ENCODE results near the gene NEDD4L. TPM values are rescaled to one million over a fixed set of nuclear protein-coding genes. Genes with fewer than 3 reads are reported as not detected.

Gene NEDD4L
- total and polyA plus RNA-seq, 2 donors (not counting 1 experiment from before 2014, with no cell fraction given): 10.3 to 25.7 TPM

- intact Hi-C loops (cut with micrococcal nuclease): no loop called here
Observed at GRCh38 chr18:58389745-58390144, 345.7 kb downstream of the NEDD4L start.

GRCh38 chr18:58390399-58390798, 346.4 kb downstream of the NEDD4L start:
- ChIA-PET CTCF (no interaction called here), POLR2A (no interaction called here)
- TF ChIP-seq, protein P1, sequence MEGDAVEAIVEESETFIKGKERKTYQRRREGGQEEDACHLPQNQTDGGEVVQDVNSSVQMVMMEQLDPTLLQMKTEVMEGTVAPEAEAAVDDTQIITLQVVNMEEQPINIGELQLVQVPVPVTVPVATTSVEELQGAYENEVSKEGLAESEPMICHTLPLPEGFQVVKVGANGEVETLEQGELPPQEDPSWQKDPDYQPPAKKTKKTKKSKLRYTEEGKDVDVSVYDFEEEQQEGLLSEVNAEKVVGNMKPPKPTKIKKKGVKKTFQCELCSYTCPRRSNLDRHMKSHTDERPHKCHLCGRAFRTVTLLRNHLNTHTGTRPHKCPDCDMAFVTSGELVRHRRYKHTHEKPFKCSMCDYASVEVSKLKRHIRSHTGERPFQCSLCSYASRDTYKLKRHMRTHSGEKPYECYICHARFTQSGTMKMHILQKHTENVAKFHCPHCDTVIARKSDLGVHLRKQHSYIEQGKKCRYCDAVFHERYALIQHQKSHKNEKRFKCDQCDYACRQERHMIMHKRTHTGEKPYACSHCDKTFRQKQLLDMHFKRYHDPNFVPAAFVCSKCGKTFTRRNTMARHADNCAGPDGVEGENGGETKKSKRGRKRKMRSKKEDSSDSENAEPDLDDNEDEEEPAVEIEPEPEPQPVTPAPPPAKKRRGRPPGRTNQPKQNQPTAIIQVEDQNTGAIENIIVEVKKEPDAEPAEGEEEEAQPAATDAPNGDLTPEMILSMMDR (IDR thresholded peaks at IDR 0.05): no peak
- no peak for TF ChIP-seq EZH2 (IDR thresholded peaks at IDR 0.05; ENCODE audit: borderline replicate concordance, insufficient read depth, low read depth, low read length, poor library complexity, severe bottlenecking)
- ATAC-seq (ENCODE audit: low read depth) (no peak), DNase-seq (no peak)
- H2AFZ ChIP-seq (ENCODE audit: insufficient read depth, low read depth, low read length, poor library complexity, severe bottlenecking): no peak overlapping the region
- Mint-ChIP-seq H3K4me1 (no peaks in the 10 kb centered on the region), H3K9me3 (ENCODE audit: insufficient read depth) (no peaks in the 10 kb centered on the region), H3K27me3 (no peaks in the 10 kb centered on the region), H3K4me3 (no peak overlapping the region), H3K27ac (no peak overlapping the region)
- no peak overlapping the region for H3K27ac ChIP-seq (ENCODE audit: low read length in 2 of 2)
- intact Hi-C loops (cut with micrococcal nuclease): no loop called here
- H3K9ac ChIP-seq (ENCODE audit: low read length): no peak overlapping the region
- no peak overlapping the region for H3K4me3 ChIP-seq (ENCODE audit: control extremely low read depth in 1 of 5, extremely low read depth in 1 of 5, insufficient read depth in 1 of 5, low read depth in 2 of 5, low read length in 4 of 5)
- 98% methylated on average over 9 of the region's 9 CpGs for WGBS (ENCODE audit: insufficient coverage)
- no peaks in the 10 kb centered on the region for H3K79me2 ChIP-seq (ENCODE audit: control insufficient read depth, insufficient read depth, low read length)
- H4K20me1 ChIP-seq (ENCODE audit: control insufficient read depth, insufficient read depth, low read length, poor library complexity, severe bottlenecking): no peaks in the 10 kb centered on the region
- no peaks in the 10 kb centered on the region for H3K9me3 ChIP-seq (ENCODE audit: control extremely low read depth in 1 of 3, control insufficient read depth in 2 of 3, insufficient read depth in 1 of 3, low read length in 2 of 3)
- H3K4me1 ChIP-seq (ENCODE audit: control insufficient read depth in 2 of 2, insufficient read depth in 2 of 2, low read length in 2 of 2): no peaks in the 10 kb centered on the region
- H3K36me3 ChIP-seq (replicated peaks in 1 of 2; ENCODE audit: control extremely low read depth in 1 of 2, control insufficient read depth in 1 of 2, extremely low read depth in 1 of 2, insufficient read depth in 2 of 2, low read length in 1 of 2): peaks cover 0 to 12% of the 10 kb centered on the region in 2 experiments
- no peaks in the 10 kb centered on the region for H3K27me3 ChIP-seq (replicated peaks in 1 of 4; ENCODE audit: control extremely low read depth in 1 of 4, control insufficient read depth in 3 of 4, insufficient read depth in 4 of 4, low read length in 3 of 4)
- H3K4me2 ChIP-seq (replicated peaks; ENCODE audit: low read depth, low read length, poor library complexity, severe bottlenecking): no peak overlapping the region

More at GRCh38 chr18:58389745-58390144, 345.7 kb downstream of the NEDD4L start:
- Histone ChIP-seq H3K79me2 (ENCODE audit: control insufficient read depth, insufficient read depth, low read length) (no peaks in the 10 kb centered on the region), H4K20me1 (ENCODE audit: control insufficient read depth, insufficient read depth, low read length, poor library complexity, severe bottlenecking) (no peaks in the 10 kb centered on the region), H3K4me2 (replicated peaks; ENCODE audit: low read depth, low read length, poor library complexity, severe bottlenecking) (no peak overlapping the region), H3K9ac (ENCODE audit: low read length) (no peak overlapping the region), H3K4me1 (ENCODE audit: control insufficient read depth in 2 of 2, insufficient read depth in 2 of 2, low read length in 2 of 2) (no peaks in the 10 kb centered on the region), H3K36me3 (replicated peaks in 1 of 2; ENCODE audit: control extremely low read depth in 1 of 2, control insufficient read depth in 1 of 2, extremely low read depth in 1 of 2, insufficient read depth in 2 of 2, low read length in 1 of 2) (peaks cover 0 to 12% of the 10 kb centered on the region in 2 experiments), H3K27ac (ENCODE audit: low read length in 2 of 2) (no peak overlapping the region), H2AFZ (ENCODE audit: insufficient read depth, low read depth, low read length, poor library complexity, severe bottlenecking) (no peak overlapping the region), H3K9me3 (ENCODE audit: control extremely low read depth in 1 of 3, control insufficient read depth in 2 of 3, insufficient read depth in 1 of 3, low read length in 2 of 3) (no peaks in the 10 kb centered on the region), H3K4me3 (ENCODE audit: control extremely low read depth in 1 of 5, extremely low read depth in 1 of 5, insufficient read depth in 1 of 5, low read depth in 2 of 5, low read length in 4 of 5) (no peak overlapping the region), H3K27me3 (replicated peaks in 1 of 4; ENCODE audit: control extremely low read depth in 1 of 4, control insufficient read depth in 3 of 4, insufficient read depth in 4 of 4, low read length in 3 of 4) (no peaks in the 10 kb centered on the region)
- Mint-ChIP-seq H3K4me3 (no peak overlapping the region), H3K27me3 (no peaks in the 10 kb centered on the region), H3K9me3 (ENCODE audit: insufficient read depth) (no peaks in the 10 kb centered on the region), H3K4me1 (no peaks in the 10 kb centered on the region), H3K27ac (no peak overlapping the region)
- no peak for DNase-seq
- no peak for TF ChIP-seq EZH2 (IDR thresholded peaks at IDR 0.05; ENCODE audit: borderline replicate concordance, insufficient read depth, low read depth, low read length, poor library complexity, severe bottlenecking)
- TF ChIP-seq, protein P1 (IDR thresholded peaks at IDR 0.05): no peak
- CTCF ChIA-PET: no interaction called here
- WGBS (ENCODE audit: insufficient coverage): 100% methylated on average over 2 of the region's 2 CpGs
- POLR2A ChIA-PET: no interaction called here
- no peak for ATAC-seq (ENCODE audit: low read depth)

Measured in B cell (primary cell).